Endodermal cell (in vitro differentiated cells): ENCODE data around the gene IL31. TPM values are rescaled to one million over a fixed set of nuclear protein-coding genes. Genes with fewer than 3 reads are reported as not detected.
A peak's percentile ranks its signal among the peaks of the same experiment; 100 is the strongest.

Experiments
- DNase-seq: peaks from one replicate; pipeline ENCODE4 v3.0.0-alpha.2; 2017
- H3K27ac ChIP-seq: 2 replicates; pipeline ENCODE4 v1.5.1; 2013; ENCODE audit warnings: mild to moderate bottlenecking, low read depth, low read length, moderate library complexity
- H3K27me3 ChIP-seq: 2 replicates; pipeline ENCODE4 v1.6.1; 2013; ENCODE audit warnings: mild to moderate bottlenecking, low read length, moderate library complexity; ENCODE audit not compliant: insufficient read depth, control insufficient read depth, poor library complexity, severe bottlenecking
- H3K36me3 ChIP-seq: 2 replicates; pipeline ENCODE4 v1.7.0; 2013; ENCODE audit warnings: mild to moderate bottlenecking, low read length, moderate library complexity; ENCODE audit not compliant: control insufficient read depth, insufficient read depth
- H3K4me1 ChIP-seq: one replicate; pipeline ENCODE4 v1.7.0; 2013; ENCODE audit warnings: low read length; ENCODE audit not compliant: control insufficient read depth, insufficient read depth
- H3K4me3 ChIP-seq: 2 replicates; pipeline ENCODE4 v1.5.1; 2013; ENCODE audit warnings: mild to moderate bottlenecking, low read length, moderate library complexity
- H3K9ac ChIP-seq: 2 replicates; pipeline ENCODE4 v1.6.1; 2013; ENCODE audit warnings: mild to moderate bottlenecking, low read length, moderate library complexity; ENCODE audit not compliant: poor library complexity, severe bottlenecking; ENCODE audit errors: extremely low read depth
- H3K9me3 ChIP-seq: 2 replicates; pipeline ENCODE4 v1.6.1; 2013; ENCODE audit warnings: mild to moderate bottlenecking, low read length, moderate library complexity; ENCODE audit not compliant: control insufficient read depth
- H3K27ac Mint-ChIP-seq: 2 replicates; pipeline ENCODE4 v1.8.0; 2020; ENCODE audit warnings: mixed read lengths
- H3K27me3 Mint-ChIP-seq: 2 replicates; pipeline ENCODE4 v1.8.0; 2021; ENCODE audit warnings: mild to moderate bottlenecking, mixed read lengths; ENCODE audit not compliant: insufficient read depth
- H3K36me3 Mint-ChIP-seq: 2 replicates; pipeline ENCODE4 v1.8.0; 2020; ENCODE audit warnings: low read depth, mixed read lengths
- H3K4me1 Mint-ChIP-seq: 2 replicates; pipeline ENCODE4 v1.8.0; 2020; ENCODE audit warnings: mixed read lengths
- H3K4me3 Mint-ChIP-seq: 2 replicates; pipeline ENCODE4 v1.8.0; 2020; ENCODE audit warnings: mild to moderate bottlenecking, moderate library complexity, mixed read lengths
- H3K9me3 Mint-ChIP-seq: 2 replicates; pipeline ENCODE4 v1.8.0; 2020; ENCODE audit warnings: mild to moderate bottlenecking, mixed read lengths
- WGBS, 2 experiments: methylation state at CpG; one replicate each; pipeline versions ENCODE4 v1.1.5 to v1.1.7; 2013; ENCODE audit warnings: missing lambda C conversion rate in 2 of 2, mixed read lengths in 1 of 2; ENCODE audit not compliant: insufficient coverage in 1 of 2, insufficient read length in 1 of 2; 5-methylcytosine and 5-hydroxymethylcytosine counted together
- total RNA-seq, 2 donors: library from RNA; stranded (reverse); fragmentation: NEBNext Ultra II Directional in 1 of 2; extraction: Animal tissue kit (Norgen Biotek cat#: 25700) in 1 of 2; gene quantifications; 2 replicates in 1 of 2; 3 replicates in 1 of 2; pipeline ENCODE4 v1.2.1, GENCODE V29; 2021
- TF ChIP-seq, protein P1 (sequence below): fragments of 200-600 bp; sonication (generic); conservative IDR thresholded peaks from 2 replicates; pipeline ENCODE4 v1.5.0; 2021; ENCODE audit warnings: antibody characterized with exemption, mild to moderate bottlenecking

The IL31 gene
- total RNA-seq, 2 donors from 2014 or later, result not detected

DNA sequence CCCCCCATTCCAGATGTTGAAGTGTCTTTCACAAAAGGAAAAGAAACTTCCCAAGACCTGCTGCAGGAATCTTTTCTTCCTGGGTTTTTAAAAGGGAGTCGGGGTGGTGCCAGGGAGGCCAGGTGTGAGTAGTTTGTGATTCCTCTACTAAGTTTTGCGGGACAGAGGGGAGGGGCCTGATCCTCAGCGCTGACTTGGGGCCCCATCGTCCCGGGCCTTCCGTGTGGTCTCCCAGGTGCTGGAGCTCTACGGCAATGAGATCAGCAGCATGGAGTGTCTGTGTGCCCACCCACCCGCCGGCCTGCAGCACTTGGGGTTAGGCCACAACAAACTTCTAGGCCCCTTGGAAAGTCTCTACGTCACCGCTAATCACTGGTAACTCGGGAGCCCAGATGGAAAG is 13.4 kb upstream of the IL31 start:
- no peaks in the 10 kb centered on the region for H3K36me3 ChIP-seq
- H3K36me3 Mint-ChIP-seq, result no peaks in the 10 kb centered on the region
- H3K9me3 Mint-ChIP-seq, result no peaks in the 10 kb centered on the region
- H3K4me3 Mint-ChIP-seq, result no peak overlapping the region
- H3K27ac ChIP-seq, result no peak overlapping the region
- peaks cover 12% of the 10 kb centered on the region for H3K27me3 ChIP-seq
- peaks cover 18% of the 10 kb centered on the region for H3K27me3 Mint-ChIP-seq
- H3K4me1 ChIP-seq, result no peaks in the 10 kb centered on the region
- WGBS, 2 experiments, result 89 to 100% methylated on average over 5 to 12 of the region's 12 CpGs
- H3K9me3 ChIP-seq, result no peaks in the 10 kb centered on the region
- H3K4me3 ChIP-seq, result no peak overlapping the region
- no peaks in the 10 kb centered on the region for H3K4me1 Mint-ChIP-seq
- peak; percentile 55 for DNase-seq
- TF ChIP-seq, protein P1, sequence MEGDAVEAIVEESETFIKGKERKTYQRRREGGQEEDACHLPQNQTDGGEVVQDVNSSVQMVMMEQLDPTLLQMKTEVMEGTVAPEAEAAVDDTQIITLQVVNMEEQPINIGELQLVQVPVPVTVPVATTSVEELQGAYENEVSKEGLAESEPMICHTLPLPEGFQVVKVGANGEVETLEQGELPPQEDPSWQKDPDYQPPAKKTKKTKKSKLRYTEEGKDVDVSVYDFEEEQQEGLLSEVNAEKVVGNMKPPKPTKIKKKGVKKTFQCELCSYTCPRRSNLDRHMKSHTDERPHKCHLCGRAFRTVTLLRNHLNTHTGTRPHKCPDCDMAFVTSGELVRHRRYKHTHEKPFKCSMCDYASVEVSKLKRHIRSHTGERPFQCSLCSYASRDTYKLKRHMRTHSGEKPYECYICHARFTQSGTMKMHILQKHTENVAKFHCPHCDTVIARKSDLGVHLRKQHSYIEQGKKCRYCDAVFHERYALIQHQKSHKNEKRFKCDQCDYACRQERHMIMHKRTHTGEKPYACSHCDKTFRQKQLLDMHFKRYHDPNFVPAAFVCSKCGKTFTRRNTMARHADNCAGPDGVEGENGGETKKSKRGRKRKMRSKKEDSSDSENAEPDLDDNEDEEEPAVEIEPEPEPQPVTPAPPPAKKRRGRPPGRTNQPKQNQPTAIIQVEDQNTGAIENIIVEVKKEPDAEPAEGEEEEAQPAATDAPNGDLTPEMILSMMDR, result no peak
- H3K9ac ChIP-seq, result no peak overlapping the region
- H3K27ac Mint-ChIP-seq, result no peak overlapping the region

DNA sequence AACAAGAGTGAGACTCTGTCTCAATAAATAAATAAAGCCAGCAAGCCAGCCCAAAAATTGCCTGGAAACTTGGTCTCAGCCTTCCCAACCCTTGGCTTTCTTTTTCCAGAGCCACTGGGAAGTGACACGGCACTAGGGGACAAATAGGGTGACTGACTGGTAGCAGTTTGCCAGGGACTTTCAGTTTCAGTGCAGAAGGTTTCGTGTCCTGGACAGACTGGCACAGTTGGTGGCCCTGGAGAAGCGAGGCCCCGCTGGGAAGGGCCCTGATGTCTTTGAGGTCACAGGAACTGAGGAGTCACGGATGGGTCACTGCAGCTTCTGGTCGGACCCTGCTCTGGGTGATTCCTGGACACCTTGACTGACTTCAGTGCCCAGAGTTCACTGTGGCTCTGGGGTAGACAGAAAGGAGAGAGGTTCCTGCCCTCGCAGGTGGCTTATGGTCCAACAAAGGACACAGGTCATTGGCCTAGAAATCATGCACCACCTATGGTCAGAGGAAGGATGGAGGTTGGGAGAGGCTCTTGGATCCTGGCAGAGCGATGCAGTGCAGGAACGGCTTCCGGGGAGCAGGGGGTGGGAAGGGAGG is 11.6 kb upstream of the IL31 start:
- no peaks in the 10 kb centered on the region for H3K9me3 ChIP-seq
- peaks cover 12% of the 10 kb centered on the region for H3K27me3 ChIP-seq
- H3K36me3 ChIP-seq, result no peaks in the 10 kb centered on the region
- no peak overlapping the region for H3K27ac Mint-ChIP-seq
- H3K4me1 ChIP-seq, result no peaks in the 10 kb centered on the region
- no peaks in the 10 kb centered on the region for H3K9me3 Mint-ChIP-seq
- H3K27ac ChIP-seq, result no peak overlapping the region
- H3K4me3 ChIP-seq, result no peak overlapping the region
- peaks cover 24% of the 10 kb centered on the region for H3K27me3 Mint-ChIP-seq
- DNase-seq, result no peak
- H3K9ac ChIP-seq, result no peak overlapping the region
- TF ChIP-seq, protein P1, result no peak
- no peaks in the 10 kb centered on the region for H3K36me3 Mint-ChIP-seq
- WGBS, 2 experiments, result 91 to 92% methylated on average over 3 to 10 of the region's 10 CpGs
- H3K4me3 Mint-ChIP-seq, result no peak overlapping the region
- no peaks in the 10 kb centered on the region for H3K4me1 Mint-ChIP-seq

DNA sequence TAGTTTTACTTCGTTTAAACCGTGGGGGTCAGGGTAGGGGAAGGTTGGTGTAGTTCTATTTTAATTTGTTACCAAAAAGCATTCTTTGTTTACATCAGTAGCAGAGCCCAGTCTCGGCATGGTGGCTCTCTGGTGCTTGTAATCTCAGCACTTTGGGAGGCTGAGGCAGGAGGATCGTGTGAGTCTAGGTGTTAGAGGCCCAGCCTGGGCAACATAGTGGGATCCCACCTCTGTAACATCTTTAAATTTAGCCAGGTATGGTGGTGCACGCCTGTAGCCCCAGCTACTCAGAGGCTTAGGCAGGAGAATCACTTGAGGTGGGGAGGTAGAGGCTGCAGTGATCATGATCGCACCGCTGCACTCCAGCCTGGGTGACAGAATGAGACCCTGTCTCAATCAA is 11.1 kb upstream of the IL31 start:
- no peak overlapping the region for H3K4me3 Mint-ChIP-seq
- 89 to 95% methylated on average over 5 to 7 of the region's 7 CpGs for WGBS, 2 experiments
- no peaks in the 10 kb centered on the region for H3K9me3 Mint-ChIP-seq
- Histone ChIP-seq H3K27me3 (peaks cover 12% of the 10 kb centered on the region), H3K4me3 (no peak overlapping the region), H3K4me1 (no peaks in the 10 kb centered on the region), H3K9me3 (no peaks in the 10 kb centered on the region), H3K9ac (no peak overlapping the region), H3K36me3 (no peaks in the 10 kb centered on the region), H3K27ac (no peak overlapping the region)
- TF ChIP-seq, protein P1, result no peak
- H3K27me3 Mint-ChIP-seq, result peaks cover 26% of the 10 kb centered on the region
- DNase-seq, result no peak
- H3K36me3 Mint-ChIP-seq, result no peaks in the 10 kb centered on the region
- H3K4me1 Mint-ChIP-seq, result no peaks in the 10 kb centered on the region
- no peak overlapping the region for H3K27ac Mint-ChIP-seq
